Thymus (tissue), 2 donors: ENCODE measurements around the gene SPATA7. TPM values are rescaled to one million over a fixed set of nuclear protein-coding genes. Genes with fewer than 3 reads are reported as not detected.

Experiments used
- polyA plus RNA-seq: library from polyadenylated mRNA; stranded (reverse); fragments of 200-250 nt; gene quantifications from one replicate; pipeline ENCODE4 v1.2.3, GENCODE V29; 2013
- total RNA-seq: library from RNA; stranded (reverse); fragments of 120-200 nt; gene quantifications from one replicate; pipeline ENCODE4 v1.2.4, GENCODE V29; 2013
- donor health status: healthy.

Gene SPATA7
- total and polyA plus RNA-seq, 2 donors, result 7.2 to 8.4 TPM

Other genes with a start within 250 kb of the SPATA7 start
- gene KCNK10, start 62.4 kb upstream of the SPATA7 start, total RNA-seq, result 0.09 TPM
- gene KCNK10, start 62.4 kb upstream of the SPATA7 start, polyA plus RNA-seq, result 0.02 TPM
- 0.99 TPM for gene PTPN21, start 169.3 kb downstream of the SPATA7 start, total RNA-seq
- gene PTPN21, start 169.3 kb downstream of the SPATA7 start, polyA plus RNA-seq, result 3.5 TPM
- 43.0 TPM for gene ZC3H14, start 177.4 kb downstream of the SPATA7 start, total RNA-seq
- gene ZC3H14, start 177.4 kb downstream of the SPATA7 start, polyA plus RNA-seq, result 26.1 TPM